ENCODE results near the gene WDR83. TPM values are rescaled to one million over a fixed set of nuclear protein-coding genes. Genes with fewer than 3 reads are reported as not detected.

Gene WDR83
- total and polyA plus RNA-seq, 2 of the 4 experiments (the other 2 are of a cell fraction): 5.9 to 8.9 TPM

GRCh38 chr19:12720296-12720695 lies 53.7 kb downstream of the WDR83 start:
- TF ChIP-seq RAD21 (IDR thresholded peaks at IDR 0.05; ENCODE audit: low read length) (no peak), BHLHE40 (IDR thresholded peaks at IDR 0.05; ENCODE audit: low read depth, low read length) (no peak), USF2 (IDR thresholded peaks at IDR 0.05; ENCODE audit: low read depth, low read length) (no peak), RFX5 (IDR thresholded peaks at IDR 0.05; ENCODE audit: low read depth, low read length) (no peak), CEBPB (IDR thresholded peaks at IDR 0.05; ENCODE audit: low read depth, low read length) (no peak), MAFK (IDR thresholded peaks at IDR 0.05; ENCODE audit: low read depth, low read length) (no peak), ELK1 (IDR thresholded peaks at IDR 0.05; ENCODE audit: borderline replicate concordance, low read depth, low read length) (no peak), POLR2A (IDR thresholded peaks at IDR 0.05; ENCODE audit: low read depth, low read length) (no peak), MAZ (IDR thresholded peaks at IDR 0.05; ENCODE audit: borderline replicate concordance, low read depth, low read length) (no peak), SMC3 (IDR thresholded peaks at IDR 0.05; ENCODE audit: low read depth, low read length) (no peak), NFE2L2 (IDR thresholded peaks at IDR 0.05; ENCODE audit: low read depth, low read length) (no peak), FOS (IDR thresholded peaks at IDR 0.05; ENCODE audit: low read depth, low read length) (no peak), RCOR1 (IDR thresholded peaks at IDR 0.05; ENCODE audit: insufficient replicate concordance, low read length) (no peak)
- peaks cover 22 to 72% of the 10 kb centered on the region in 2 experiments for H3K79me1 ChIP-seq (ENCODE audit: low read depth in 1 of 2, low read length in 2 of 2)
- peaks cover 25% of the 10 kb centered on the region for H3K36me3 ChIP-seq (ENCODE audit: control insufficient read depth, insufficient read depth, low read length)
- ATAC-seq (ENCODE audit: low read depth) (no peak), DNase-seq (no peak)
- WGBS, 2 experiments (ENCODE audit: extremely low coverage in 2 of 2, insufficient read length in 1 of 2): no CpG with 5 or more reads among the region's 10 CpGs
- no peak overlapping the region for H2BK120ac ChIP-seq (ENCODE audit: low read depth, low read length)
- H3K9ac ChIP-seq (ENCODE audit: low read depth, low read length): peak overlapping the region; percentile 92
- no peak overlapping the region for H2BK20ac ChIP-seq (ENCODE audit: low read depth, low read length)
- in situ Hi-C loops (cut with MboI; ENCODE audit: low sequenced_read_pairs): no loop called here
- H3K27me3 ChIP-seq (ENCODE audit: control insufficient read depth, insufficient read depth, low read length): no peaks in the 10 kb centered on the region
- peaks cover 10% of the 10 kb centered on the region; the same call in 1 of the 2 replicates for H3K9me1 ChIP-seq (ENCODE audit: insufficient read depth, low read length)
- BruUV-seq (replicated peaks): no TSS peak
- no peak overlapping the region for H2AFZ ChIP-seq (replicated peaks; ENCODE audit: low read length, poor library complexity)
- ChIA-PET CTCF (no interaction called here), POLR2A (ENCODE audit: unreplicated experiment) (no interaction called here)
- no peaks in the 10 kb centered on the region for H3K9me3 ChIP-seq (ENCODE audit: control insufficient read depth, insufficient read depth, low read length)
- H3K4me1 ChIP-seq (ENCODE audit: control insufficient read depth, insufficient read depth, low read length): peaks cover 4% of the 10 kb centered on the region
- H4K8ac ChIP-seq (ENCODE audit: low read depth in 2 of 2, low read length in 2 of 2): peak overlapping the region; percentile 18 to 95; a peak in 2 of 4 replicates
- peak overlapping the region; percentile 66; the same call in 1 of the 2 replicates for H3K56ac ChIP-seq (ENCODE audit: extremely low read depth, insufficient read depth, low read length)
- intact Hi-C loops (cut with micrococcal nuclease): no loop called here
- H3K4ac ChIP-seq (ENCODE audit: low read depth, low read length): peak overlapping the region; percentile 41
- H4K20me1 ChIP-seq (ENCODE audit: insufficient read depth, low read length): peaks cover 15% of the 10 kb centered on the region
- no peak overlapping the region for H2BK15ac ChIP-seq (ENCODE audit: low read depth, low read length)
- H3K27ac ChIP-seq (ENCODE audit: insufficient read depth, low read length): peak overlapping the region; percentile 85; the same call in 1 of the 2 replicates
- H2AK9ac ChIP-seq (replicated peaks; ENCODE audit: low read depth, low read length, poor library complexity): peak overlapping the region; percentile 100
- H2BK5ac ChIP-seq (ENCODE audit: low read depth, low read length, poor library complexity, severe bottlenecking): no peak overlapping the region
- peak overlapping the region; percentile 91; the same call in 1 of the 2 replicates for H3K4me3 ChIP-seq (ENCODE audit: insufficient read depth, low read depth, low read length)
- peak overlapping the region; percentile 99 for H3K4me2 ChIP-seq (ENCODE audit: low read depth, low read length)
- H3K23ac ChIP-seq (ENCODE audit: low read depth, low read length): peak overlapping the region; percentile 78
- peak overlapping the region; percentile 90; the same call in 1 of the 2 replicates for H3K14ac ChIP-seq (replicated peaks; ENCODE audit: low read depth, low read length)
- no peak overlapping the region for H3K18ac ChIP-seq (ENCODE audit: low read depth, low read length)
- dilution Hi-C loops (cut with HindIII; ENCODE audit: low sequenced_read_pairs, unreplicated experiment): no loop called here
- H4K91ac ChIP-seq (ENCODE audit: insufficient read depth, low read depth, low read length): no peak overlapping the region
- H2AK5ac ChIP-seq (ENCODE audit: low read depth, low read length): peak overlapping the region; percentile 20; the same call in 1 of the 2 replicates
- H4K5ac ChIP-seq (ENCODE audit: low read depth, low read length): no peak overlapping the region
